SK-N-SH (cell line): ENCODE data around the gene SMIM29. TPM values are rescaled to one million over a fixed set of nuclear protein-coding genes. Genes with fewer than 3 reads are reported as not detected.

Experiments used
- CTCF ChIA-PET: fragments of 300-600, 350-600 bp; formaldehyde crosslinking; extraction: SDS; loops from one replicate; lab custom pipeline; 2021; lab: Yijun Ruan, JAX
- POLR2A ChIA-PET: fragments of 350-600 bp; sonication (Branson Sonifier 250); formaldehyde crosslinking; extraction: SDS; loops from one replicate; lab custom pipeline; 2020; ENCODE audit warnings: antibody characterized with exemption, inconsistent platforms; lab: Yijun Ruan, JAX
- DNase-seq: peaks from one replicate; pipeline ENCODE4 v3.0.0; 2012
- H2AFZ ChIP-seq: fragments of 200-600 bp; sonication (generic); 2 replicates; pipeline ENCODE4 v1.8.1; 2016; ENCODE audit warnings: antibody characterized with exemption, mild to moderate bottlenecking, low read depth
- H3F3A ChIP-seq: fragments of 200-600 bp; sonication (generic); replicated peaks from 2 replicates; pipeline ENCODE3; 2016; ENCODE audit warnings: antibody characterized with exemption, mild to moderate bottlenecking; ENCODE audit not compliant: insufficient read depth
- H3K27ac ChIP-seq, 2 experiments: fragments of 200-500 bp in 1 of 2; fragments of 200-600 bp in 1 of 2; sonication (Bioruptor generic) in 1 of 2; sonication (generic), shearing (Covaris generic) in 1 of 2; 2 replicates each; pipeline versions ENCODE4 v1.5.1 to v1.6.1; 2014 to 2016; ENCODE audit warnings: low read depth in 2 of 2, inconsistent platforms in 1 of 2, low read length in 1 of 2, mild to moderate bottlenecking in 1 of 2, mixed read lengths in 1 of 2
- H3K27me3 ChIP-seq: fragments of 200-600 bp; sonication (generic), shearing (Covaris generic); 2 replicates; pipeline ENCODE4 v1.6.1; 2016; ENCODE audit warnings: mixed run types; ENCODE audit not compliant: insufficient read depth
- H3K36me3 ChIP-seq, 2 experiments: fragments of 200-500 bp in 1 of 2; fragments of 200-600 bp in 1 of 2; sonication (Bioruptor generic) in 1 of 2; sonication (generic) in 1 of 2; replicated peaks in 1 of 2; 2 replicates each; pipeline versions ENCODE3 to v1.5.1; 2014 to 2016; ENCODE audit warnings: low read length in 1 of 2, mild to moderate bottlenecking in 1 of 2; ENCODE audit not compliant: insufficient read depth in 2 of 2, control insufficient read depth in 1 of 2
- H3K4me1 ChIP-seq, 2 experiments: fragments of 200-500 bp in 1 of 2; fragments of 200-600 bp in 1 of 2; sonication (Bioruptor generic) in 1 of 2; sonication (generic), shearing (Covaris generic) in 1 of 2; 2 replicates each; pipeline versions ENCODE4 v1.5.1 to v1.6.1; 2014 to 2016; ENCODE audit warnings: low read depth in 1 of 2, low read length in 1 of 2, mixed run types in 1 of 2; ENCODE audit not compliant: insufficient read depth in 2 of 2, control insufficient read depth in 1 of 2
- H3K4me2 ChIP-seq: fragments of 200-600 bp; sonication (generic), shearing (Covaris generic); 2 replicates; pipeline ENCODE4 v1.6.1; 2017; ENCODE audit warnings: mixed run types
- H3K4me3 ChIP-seq, 2 experiments: fragments of 200-500 bp in 1 of 2; fragments of 200-600 bp in 1 of 2; sonication (Bioruptor generic) in 1 of 2; sonication (generic), shearing (Covaris generic) in 1 of 2; 2 replicates each; pipeline versions ENCODE4 v1.5.1 to v1.8.1; 2014 to 2016; ENCODE audit warnings: low read depth in 2 of 2, inconsistent platforms in 1 of 2, low read length in 1 of 2, mild to moderate bottlenecking in 1 of 2, mixed read lengths in 1 of 2, moderate library complexity in 1 of 2
- H3K79me2 ChIP-seq: fragments of 200-600 bp; sonication (generic); 2 replicates; pipeline ENCODE4 v1.8.1; 2017; ENCODE audit warnings: mild to moderate bottlenecking; ENCODE audit not compliant: insufficient read depth
- H3K9ac ChIP-seq: fragments of 200-600 bp; sonication (generic); 2 replicates; pipeline ENCODE4 v1.6.1; 2017; ENCODE audit warnings: mixed run types
- H3K9me2 ChIP-seq: fragments of 200-600 bp; sonication (generic); 2 replicates; pipeline ENCODE4 v1.6.1; 2017; ENCODE audit warnings: mixed run types
- H3K9me3 ChIP-seq: fragments of 200-600 bp; sonication (generic); 2 replicates; pipeline ENCODE4 v1.6.1; 2017; ENCODE audit warnings: mixed run types, mild to moderate bottlenecking, moderate library complexity
- H4K20me1 ChIP-seq: fragments of 200-600 bp; sonication (generic); 2 replicates; pipeline ENCODE4 v1.6.1; 2017; ENCODE audit warnings: mild to moderate bottlenecking, mixed run types; ENCODE audit not compliant: insufficient read depth
- CHD2 ChIP-seq: fragments of 150-350 bp; IDR thresholded peaks from 2 replicates; pipeline ENCODE4 v1.6.1; 2018; ENCODE audit warnings: low read length; ENCODE audit not compliant: partially characterized antibody
- ELF1 ChIP-seq: IDR thresholded peaks from 2 replicates; pipeline ENCODE4 v1.4.0; 2012
- GABPA ChIP-seq: IDR thresholded peaks from 2 replicates; pipeline ENCODE4 v1.4.0; 2012; ENCODE audit warnings: low read depth, mild to moderate bottlenecking
- IRF3 ChIP-seq: fragments of 150-350 bp; IDR thresholded peaks from 2 replicates; pipeline ENCODE4 v1.6.1; 2016; ENCODE audit warnings: mild to moderate bottlenecking, low read depth, low read length
- JUND ChIP-seq: IDR thresholded peaks from 2 replicates; pipeline ENCODE4 v1.4.0; 2012
- MEF2A ChIP-seq: IDR thresholded peaks from 2 replicates; pipeline ENCODE4 v1.4.0; 2012; ENCODE audit warnings: low read depth, borderline replicate concordance
- MXI1 ChIP-seq: IDR thresholded peaks from 2 replicates; pipeline ENCODE4 v1.6.1; 2012; ENCODE audit warnings: mild to moderate bottlenecking, low read depth, low read length, improper control_type of control experiment
- NFIC ChIP-seq: IDR thresholded peaks from 2 replicates; pipeline ENCODE4 v1.4.0; 2012; ENCODE audit warnings: borderline replicate concordance
- POLR2AphosphoS5 ChIP-seq: IDR thresholded peaks from 2 replicates; pipeline ENCODE4 v1.6.1; 2012; ENCODE audit warnings: low read depth, low read length
- REST ChIP-seq: IDR thresholded peaks from 2 replicates; pipeline ENCODE4 v1.6.1; 2012; ENCODE audit warnings: mild to moderate bottlenecking, low read depth, low read length, moderate library complexity
- RXRA ChIP-seq: IDR thresholded peaks from 2 replicates; pipeline ENCODE4 v1.4.0; 2012; ENCODE audit warnings: low read depth, mild to moderate bottlenecking, borderline replicate concordance
- SMC3 ChIP-seq: IDR thresholded peaks from 2 replicates; pipeline ENCODE4 v1.6.1; 2012; ENCODE audit warnings: low read depth, low read length, improper control_type of control experiment
- TAF1 ChIP-seq: IDR thresholded peaks from 2 replicates; pipeline ENCODE4 v1.6.1; 2012; ENCODE audit warnings: low read depth, mild to moderate bottlenecking, low read length, moderate library complexity, borderline replicate concordance
- TCF12 ChIP-seq: IDR thresholded peaks from 2 replicates; pipeline ENCODE4 v1.4.0; 2012
- YY1 ChIP-seq: IDR thresholded peaks from 2 replicates; pipeline ENCODE4 v1.4.0; 2012; ENCODE audit warnings: low read depth, mild to moderate bottlenecking
- WGBS: methylation state at CpG from one replicate; pipeline ENCODE4 v1.1.6; 2017; ENCODE audit warnings: low lambda C conversion rate; 5-methylcytosine and 5-hydroxymethylcytosine counted together
- polyA plus RNA-seq, 3 experiments: library from polyadenylated mRNA; depleted of rRNA; stranded (reverse); fragments of >200 nt; gene quantifications; 2 replicates each; pipeline ENCODE4 v1.2.3, GENCODE V29; 2012

Gene SMIM29
- polyA plus RNA-seq, 1 of the 3 experiments (the other 2 are of a cell fraction): 50.2 TPM

- Histone ChIP-seq H3K27ac (no peak overlapping the region), H3K4me1 (peaks cover 0 to 21% of the 10 kb centered on the region in 2 experiments; a peak in 1 of 4 replicates), H3K4me2 (no peak overlapping the region), H3K36me3 (peaks cover 0 to 17% of the 10 kb centered on the region in 2 experiments), H3K9me2 (no peaks in the 10 kb centered on the region), H3K9ac (no peak overlapping the region), H3F3A (peaks cover 4% of the 10 kb centered on the region), H3K27me3 (no peaks in the 10 kb centered on the region), H2AFZ (no peak overlapping the region), H4K20me1 (no peaks in the 10 kb centered on the region), H3K4me3 (no peak overlapping the region), H3K79me2 (no peaks in the 10 kb centered on the region), H3K9me3 (no peaks in the 10 kb centered on the region)
- no peak for TF ChIP-seq REST
- no peak for TF ChIP-seq TCF12
- TF ChIP-seq SMC3: no peak
- TF ChIP-seq POLR2AphosphoS5: no peak
- TF ChIP-seq JUND: no peak
- ChIA-PET CTCF (interaction anchor here (0.6 kb wide), 1 partner anchor 28 kb away, joined by 3 read pairs; no protein-coding TSS in a partner anchor), POLR2A (no interaction called here)
- no peak for DNase-seq
- 96% methylated on average over 10 of the region's 10 CpGs for WGBS
Measured at GRCh38 chr6:34276881-34277762, 28.3 kb upstream of the SMIM29 start.

- POLR2A ChIA-PET: no interaction called here
Measured at GRCh38 chr6:34276191-34276590, 27.4 kb upstream of the SMIM29 start.

More at GRCh38 chr6:34276191-34276590, 27.4 kb upstream of the SMIM29 start:
- H3K9me3 ChIP-seq: no peaks in the 10 kb centered on the region
- peaks cover 0 to 21% of the 10 kb centered on the region in 2 experiments; a peak in 1 of 4 replicates for H3K4me1 ChIP-seq
- H4K20me1 ChIP-seq: no peaks in the 10 kb centered on the region
- no peak overlapping the region for H2AFZ ChIP-seq
- peaks cover 4% of the 10 kb centered on the region for H3F3A ChIP-seq
- no peaks in the 10 kb centered on the region for H3K79me2 ChIP-seq
- no peak overlapping the region for H3K9ac ChIP-seq
- H3K36me3 ChIP-seq: peaks cover 0 to 14% of the 10 kb centered on the region in 2 experiments
- no peak overlapping the region for H3K4me3 ChIP-seq
- DNase-seq: no peak
- no peak overlapping the region for H3K27ac ChIP-seq
- CTCF ChIA-PET: no interaction called here
- no peaks in the 10 kb centered on the region for H3K9me2 ChIP-seq
- 92% methylated on average over 5 of the region's 5 CpGs for WGBS
- TF ChIP-seq ELF1: no peak
- TF ChIP-seq JUND: no peak
- TF ChIP-seq MXI1: no peak
- TF ChIP-seq MEF2A: no peak
- TF ChIP-seq GABPA: no peak
- no peak for TF ChIP-seq TAF1
- TF ChIP-seq IRF3: no peak
- TF ChIP-seq NFIC: no peak
- TF ChIP-seq CHD2: no peak
- no peak for TF ChIP-seq POLR2AphosphoS5
- no peak for TF ChIP-seq YY1
- no peak for TF ChIP-seq RXRA
- no peak overlapping the region for H3K4me2 ChIP-seq
- no peaks in the 10 kb centered on the region for H3K27me3 ChIP-seq
